Stomach smooth muscle (tissue), 2 donors: ENCODE measurements around the gene GJA1.
A peak's percentile ranks its signal among the peaks of the same experiment; 100 is the strongest.
"Not testable (repeated sequence)": the region's sequence is repeated elsewhere in the genome, so short reads cannot be mapped to it uniquely, and the experiment has no call there.

Experiments
- H3K27ac ChIP-seq: one replicate; pipeline ENCODE4 v1.7.0; 2013; ENCODE audit warnings: mild to moderate bottlenecking, low read length, inconsistent platforms
- H3K27me3 ChIP-seq, 2 donors: one replicate each; pipeline ENCODE4 v1.7.0; 2013; ENCODE audit warnings: low read length in 2 of 2; ENCODE audit not compliant: insufficient read depth in 2 of 2, control insufficient read depth in 1 of 2
- H3K36me3 ChIP-seq, 2 donors: one replicate each; pipeline ENCODE4 v1.7.0; 2013; ENCODE audit warnings: low read length in 2 of 2; ENCODE audit not compliant: control insufficient read depth in 2 of 2, insufficient read depth in 2 of 2
- H3K4me1 ChIP-seq: one replicate; pipeline ENCODE4 v1.7.0; 2013; ENCODE audit warnings: low read length; ENCODE audit not compliant: control insufficient read depth, insufficient read depth
- H3K4me3 ChIP-seq, 2 donors: one replicate each; pipeline ENCODE4 v1.7.0; 2013; ENCODE audit warnings: low read length in 2 of 2
- H3K9ac ChIP-seq, 2 donors: one replicate each; pipeline ENCODE4 v1.7.0; 2013; ENCODE audit warnings: low read length in 2 of 2, mild to moderate bottlenecking in 1 of 2
- H3K9me3 ChIP-seq, 2 donors: one replicate each; pipeline ENCODE4 v1.7.0; 2013; ENCODE audit warnings: low read length in 2 of 2; ENCODE audit not compliant: control insufficient read depth in 2 of 2
- donor health status: healthy.
- donor health status: Pancreatic carcinoma.

GJA1 gene

DNA sequence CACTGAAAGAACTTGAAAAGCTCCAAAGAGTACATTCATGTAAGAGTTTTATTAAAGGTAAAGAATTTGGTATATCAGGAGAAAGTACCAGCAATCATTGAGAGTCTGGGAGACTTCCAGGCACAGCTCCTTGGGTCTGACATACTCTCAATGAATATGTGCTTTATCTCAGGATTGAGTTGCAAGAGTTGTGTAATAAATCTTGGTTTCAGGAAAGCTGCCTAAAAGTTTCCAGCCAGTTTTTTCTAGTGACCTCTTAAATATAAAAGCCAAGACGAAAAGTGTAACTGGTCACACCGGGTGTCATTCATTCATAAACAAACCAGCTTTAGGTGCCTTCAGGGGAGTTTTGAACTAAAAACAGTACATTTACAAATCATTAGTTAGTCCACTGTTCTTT, 21.6 kb upstream of the GJA1 start:
- Histone ChIP-seq H3K9me3 (no peaks in the 10 kb centered on the region), H3K4me3 (no peak overlapping the region), H3K27ac (no peak overlapping the region), H3K4me1 (no peaks in the 10 kb centered on the region), H3K36me3 (no peaks in the 10 kb centered on the region), H3K9ac (no peak overlapping the region), H3K27me3 (no peaks in the 10 kb centered on the region)

DNA sequence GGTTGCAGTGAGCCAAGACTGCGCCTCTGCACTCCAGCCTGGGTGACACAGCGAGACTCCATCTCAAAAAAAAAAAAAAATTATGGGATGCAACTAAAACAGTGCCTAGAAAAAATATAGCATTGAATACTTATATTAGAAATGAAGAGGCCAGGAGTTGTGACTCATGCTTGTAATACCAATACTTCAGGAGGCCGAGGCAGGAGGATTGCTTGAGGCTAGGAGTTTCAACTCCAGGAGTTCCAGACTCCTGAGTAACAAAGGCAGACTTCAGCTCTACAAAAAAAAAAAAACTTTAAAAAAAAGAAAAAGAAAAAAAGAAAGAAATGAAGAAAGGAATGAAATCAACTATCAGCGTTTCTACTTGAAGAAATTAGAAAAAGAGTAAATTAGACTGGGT, 17.1 kb upstream of the GJA1 start:
- H3K4me1 ChIP-seq, result no peaks in the 10 kb centered on the region
- H3K27me3 ChIP-seq, result no peaks in the 10 kb centered on the region
- H3K9me3 ChIP-seq, result no peaks in the 10 kb centered on the region
- H3K4me3 ChIP-seq, result no peak overlapping the region
- no peak overlapping the region for H3K27ac ChIP-seq
- no peak overlapping the region for H3K9ac ChIP-seq
- no peaks in the 10 kb centered on the region for H3K36me3 ChIP-seq

DNA sequence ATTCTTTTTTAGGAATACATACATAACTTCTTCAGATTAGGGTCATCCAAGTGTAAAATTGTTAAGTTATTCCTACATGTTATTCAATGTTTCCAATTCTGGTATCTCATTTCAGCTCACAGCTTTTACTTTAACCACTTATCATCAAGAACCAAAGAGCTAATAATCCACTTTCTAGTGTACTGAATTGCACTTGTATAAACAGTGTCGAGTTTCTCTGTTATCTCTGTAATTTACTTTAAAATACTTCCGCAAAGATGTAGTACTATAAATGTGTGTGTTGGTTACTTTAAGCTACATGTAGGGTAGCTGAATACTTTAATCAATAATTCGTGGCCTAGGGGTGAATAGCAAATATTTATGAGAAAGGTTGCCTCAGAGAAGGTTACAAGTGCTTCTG, 8.8 kb upstream of the GJA1 start:
- H3K4me1 ChIP-seq, result no peaks in the 10 kb centered on the region
- no peaks in the 10 kb centered on the region for H3K27me3 ChIP-seq
- H3K36me3 ChIP-seq, result no peaks in the 10 kb centered on the region
- H3K27ac ChIP-seq, result no peak overlapping the region
- H3K4me3 ChIP-seq, result no peak overlapping the region
- H3K9ac ChIP-seq, result no peak overlapping the region
- no peaks in the 10 kb centered on the region for H3K9me3 ChIP-seq

DNA sequence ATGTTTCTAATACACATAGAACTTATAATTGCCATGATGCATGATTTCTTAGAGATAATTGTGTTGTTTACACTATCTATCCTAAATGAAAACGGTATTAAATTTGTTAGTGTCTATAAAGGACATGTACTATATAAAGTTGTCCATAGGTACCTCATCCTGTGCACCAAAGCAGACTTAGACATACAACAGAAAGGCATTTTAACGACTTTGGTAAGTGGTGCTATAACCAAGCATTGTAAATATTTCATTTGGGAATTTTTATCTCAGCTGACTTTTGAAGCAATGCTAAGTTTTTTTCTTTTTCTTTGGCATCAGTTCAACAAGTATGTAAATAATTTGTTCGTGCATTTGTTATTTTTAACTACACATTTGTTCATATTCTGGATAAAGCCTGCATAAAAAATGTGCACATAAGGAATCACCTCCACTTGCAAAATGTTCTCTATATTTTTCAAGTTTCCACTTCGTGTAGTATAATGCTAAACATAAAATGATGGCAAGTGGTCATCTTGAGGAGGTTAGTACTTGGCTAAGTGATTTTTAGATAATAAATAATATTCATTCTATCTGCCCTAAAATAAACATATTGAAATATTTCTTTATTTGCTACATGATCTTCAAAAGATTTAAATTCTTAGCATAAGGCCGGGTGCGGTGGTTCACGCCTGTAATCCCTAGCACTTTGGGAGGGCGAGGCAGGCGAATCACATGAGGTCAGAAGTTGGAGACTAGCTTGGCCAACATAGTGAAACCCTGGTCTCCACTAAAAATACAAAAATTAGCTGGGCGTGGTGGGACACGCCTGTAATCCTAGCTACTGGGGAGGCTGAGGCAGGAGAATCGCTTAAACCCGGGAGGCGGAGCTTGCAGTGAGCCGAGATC, 6.3 kb upstream of the GJA1 start:
- H3K9ac ChIP-seq, result no peak overlapping the region
- no peaks in the 10 kb centered on the region for H3K27me3 ChIP-seq
- H3K36me3 ChIP-seq, result no peaks in the 10 kb centered on the region
- no peaks in the 10 kb centered on the region for H3K9me3 ChIP-seq
- no peak overlapping the region for H3K27ac ChIP-seq
- H3K4me1 ChIP-seq, result no peaks in the 10 kb centered on the region
- H3K4me3 ChIP-seq, result no peak overlapping the region

DNA sequence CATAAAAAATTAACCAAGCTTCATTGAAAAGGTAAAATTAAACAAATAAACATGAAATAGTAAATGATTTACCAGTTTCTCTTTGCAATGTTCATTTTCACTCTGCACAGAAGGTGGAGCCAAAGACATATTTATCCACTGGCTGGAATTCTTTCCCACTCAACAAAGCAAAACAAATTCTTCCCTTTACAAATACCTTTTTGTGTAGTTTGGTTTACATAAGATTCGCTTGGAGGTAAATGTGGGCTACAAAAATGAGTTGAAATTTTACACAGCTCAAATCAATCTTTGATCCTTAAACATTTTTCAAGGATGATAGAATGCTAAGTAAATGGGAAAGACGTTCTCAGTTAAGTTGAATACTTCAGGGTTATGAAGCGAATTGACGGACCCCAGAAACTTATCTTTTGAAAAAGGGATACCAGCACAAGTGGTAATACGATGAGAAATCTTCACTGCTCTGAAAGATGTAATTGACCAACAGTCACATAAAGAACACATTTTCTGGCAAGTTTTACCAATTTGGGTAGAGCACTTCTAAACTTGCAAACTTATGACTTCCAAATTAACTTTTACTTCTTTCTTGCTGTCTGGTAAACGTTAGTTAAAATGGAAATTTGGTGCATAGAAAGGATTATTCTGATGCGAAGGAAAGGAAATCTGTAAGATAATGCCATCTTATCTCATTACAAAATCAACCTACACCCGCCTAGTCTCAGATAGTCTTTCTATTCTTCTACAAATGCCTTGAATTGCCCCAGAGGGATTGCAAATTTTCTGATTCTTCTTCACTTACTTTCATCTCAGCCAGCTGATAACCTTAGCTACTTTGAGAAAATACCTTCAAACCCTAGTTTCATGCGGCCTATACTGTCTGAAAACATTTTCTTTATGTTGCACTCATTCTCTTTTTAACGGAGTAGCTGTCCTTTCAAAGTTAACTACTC, 4.7 kb upstream of the GJA1 start:
- Histone ChIP-seq H3K9me3 (no peaks in the 10 kb centered on the region), H3K27ac (no peak overlapping the region), H3K4me1 (no peaks in the 10 kb centered on the region), H3K9ac (no peak overlapping the region), H3K4me3 (peak overlapping the region in 1 of 2 donors; percentile 15), H3K36me3 (no peaks in the 10 kb centered on the region), H3K27me3 (no peaks in the 10 kb centered on the region)

DNA sequence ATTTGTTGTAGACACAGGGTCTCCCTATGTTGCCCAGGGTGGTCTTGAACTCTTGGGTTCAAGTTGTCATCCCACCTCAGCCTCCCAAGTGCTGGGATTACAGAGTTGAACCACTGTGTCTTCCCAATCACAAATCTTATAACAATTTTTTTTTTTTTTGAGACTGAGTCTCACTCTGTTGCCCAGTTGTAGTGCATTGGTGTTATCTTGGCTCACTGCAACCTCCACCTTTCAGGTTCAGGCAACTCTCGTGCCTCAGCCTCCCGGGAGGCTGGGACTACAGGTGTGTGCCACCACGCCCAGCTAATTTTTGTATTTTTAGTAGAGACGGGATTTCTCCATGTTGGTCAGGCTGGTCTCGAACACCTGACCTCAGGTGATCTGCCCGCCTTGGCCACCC, 3.7 kb upstream of the GJA1 start:
- not testable (repeated sequence) for H3K9me3 ChIP-seq, H3K36me3 ChIP-seq, H3K27ac ChIP-seq, H3K4me1 ChIP-seq, H3K4me3 ChIP-seq, H3K27me3 ChIP-seq, H3K9ac ChIP-seq

DNA sequence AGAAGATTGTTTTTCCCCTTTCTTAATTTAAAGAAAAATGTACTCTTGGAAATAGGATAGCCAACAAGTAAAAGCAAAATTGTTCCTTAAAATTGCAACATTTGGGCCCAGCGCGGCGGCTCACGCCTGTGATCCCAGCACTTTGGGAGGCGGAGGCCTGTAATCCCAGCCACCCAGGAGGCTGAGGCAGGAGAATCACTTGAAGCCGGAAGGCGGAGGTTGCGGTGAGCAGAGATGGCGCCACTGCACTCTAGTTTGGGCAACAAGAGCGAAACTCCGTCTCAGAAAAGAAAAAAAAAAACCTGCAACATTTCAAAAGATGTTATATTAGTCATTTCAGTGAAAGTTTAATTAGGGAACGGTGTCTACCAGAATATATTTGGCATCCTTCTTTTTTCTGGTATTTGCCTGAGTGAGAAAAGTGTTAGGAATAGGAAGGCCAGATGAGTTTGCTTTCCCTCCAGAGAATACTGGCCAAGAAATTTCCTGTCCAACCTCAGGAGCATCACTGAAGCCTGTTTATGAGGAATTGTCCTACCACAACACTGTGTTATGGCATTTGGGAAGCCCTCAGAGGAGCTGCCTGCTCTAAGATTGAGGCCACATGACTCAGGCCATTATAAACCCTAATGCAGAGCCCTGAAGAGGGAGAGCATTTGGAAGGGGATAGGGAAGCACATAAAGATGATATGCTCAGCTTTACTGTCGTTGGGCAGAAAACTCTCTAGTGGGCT, 1.2 kb upstream of the GJA1 start:
- H3K9ac ChIP-seq, result no peak overlapping the region
- H3K36me3 ChIP-seq, result no peaks in the 10 kb centered on the region
- H3K27me3 ChIP-seq, result no peaks in the 10 kb centered on the region
- no peaks in the 10 kb centered on the region for H3K9me3 ChIP-seq
- H3K4me3 ChIP-seq, result no peak overlapping the region
- no peak overlapping the region for H3K27ac ChIP-seq
- no peaks in the 10 kb centered on the region for H3K4me1 ChIP-seq

DNA sequence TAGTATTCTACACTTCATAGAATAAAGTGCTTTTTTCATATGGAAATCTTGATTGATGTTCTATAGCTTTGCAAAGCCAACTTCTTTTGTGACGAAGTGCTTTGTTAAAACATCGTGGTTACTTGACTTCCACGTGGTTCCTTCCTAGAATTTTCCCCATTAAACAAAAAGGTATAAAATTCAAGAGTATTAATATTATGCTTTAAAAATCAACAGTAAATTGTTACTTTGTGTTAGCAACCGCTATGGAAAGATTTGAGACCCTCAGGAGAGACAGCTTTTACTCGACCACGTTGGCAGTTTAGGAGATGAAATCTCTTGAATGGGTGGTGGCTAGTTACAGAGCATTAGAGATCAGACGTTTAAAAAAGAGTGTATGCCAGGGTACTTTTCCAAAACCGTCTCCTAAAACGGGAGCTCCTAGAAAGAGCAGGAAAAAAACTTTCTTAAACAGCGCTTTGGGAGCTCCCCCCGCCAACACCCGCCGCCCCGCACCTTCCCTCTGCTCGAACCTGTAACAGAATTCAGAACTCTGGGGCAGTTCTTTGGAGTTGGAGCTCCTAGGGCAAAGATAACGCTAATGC, 920 bp downstream of the GJA1 start:
- Histone ChIP-seq H3K4me3 (peak overlapping the region; percentile 88 to 98), H3K4me1 (peaks cover under 1% of the 10 kb centered on the region), H3K9ac (peak overlapping the region; percentile 86 to 100), H3K36me3 (no peaks in the 10 kb centered on the region), H3K9me3 (no peaks in the 10 kb centered on the region), H3K27ac (peak overlapping the region; percentile 86), H3K27me3 (no peaks in the 10 kb centered on the region)

DNA sequence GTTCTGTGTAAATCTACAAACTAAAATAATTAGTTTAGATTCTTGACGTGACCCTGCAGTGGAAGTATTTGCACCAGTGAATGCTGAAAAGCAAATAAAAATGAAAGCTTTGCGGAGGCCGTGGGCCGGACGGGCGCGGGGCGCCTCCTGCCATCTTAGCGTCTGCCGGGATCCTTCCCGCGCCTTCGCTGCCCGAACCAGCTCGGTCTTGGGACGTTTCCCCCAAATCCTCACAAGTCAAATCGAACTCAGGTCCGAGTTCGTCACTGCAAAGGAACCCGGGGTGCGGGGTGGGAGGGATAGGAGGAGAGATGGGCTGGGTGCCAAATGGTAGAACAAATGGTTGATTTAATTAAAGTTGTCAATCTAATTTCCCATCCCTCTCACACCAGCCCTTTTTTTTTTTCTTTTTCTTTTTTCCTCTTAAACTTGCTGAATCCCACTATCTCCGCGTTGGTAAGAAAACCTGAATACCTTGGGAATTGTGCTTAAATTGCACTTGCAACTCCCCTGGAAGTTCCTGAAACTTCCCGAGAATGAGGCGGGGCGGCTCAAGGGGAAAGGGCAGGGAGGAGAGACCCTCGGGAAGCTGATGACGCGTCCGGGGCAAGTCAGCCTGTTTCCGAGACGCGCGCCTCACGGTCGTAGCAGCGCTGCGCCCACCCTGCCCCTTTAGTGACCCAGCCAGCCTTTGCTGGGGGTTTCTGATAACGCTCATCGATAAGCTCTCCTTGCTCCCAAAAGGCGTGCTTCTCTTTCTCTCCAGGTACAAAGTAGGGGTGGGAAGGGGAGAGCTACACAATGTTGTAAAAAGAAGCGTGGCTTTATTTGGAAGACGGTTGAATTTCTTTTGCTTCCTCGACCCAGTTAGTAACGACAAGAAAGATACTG, 1.8 kb downstream of the GJA1 start:
- H3K36me3 ChIP-seq, result no peaks in the 10 kb centered on the region
- peak overlapping the region; percentile 86 to 100 for H3K9ac ChIP-seq
- H3K27ac ChIP-seq, result peak overlapping the region; percentile 86
- H3K4me3 ChIP-seq, result peak overlapping the region; percentile 88 to 98
- peaks cover 3% of the 10 kb centered on the region for H3K4me1 ChIP-seq
- H3K27me3 ChIP-seq, result no peaks in the 10 kb centered on the region
- H3K9me3 ChIP-seq, result no peaks in the 10 kb centered on the region
